Measurements from ENCODE around the gene FOXR1. TPM values are rescaled to one million over a fixed set of nuclear protein-coding genes. Genes with fewer than 3 reads are reported as not detected.
A peak's percentile ranks its signal among the peaks of the same experiment; 100 is the strongest.

The FOXR1 gene
- total and polyA plus RNA-seq, 9 donors = 1.7 TPM; not detected in 8

DNA sequence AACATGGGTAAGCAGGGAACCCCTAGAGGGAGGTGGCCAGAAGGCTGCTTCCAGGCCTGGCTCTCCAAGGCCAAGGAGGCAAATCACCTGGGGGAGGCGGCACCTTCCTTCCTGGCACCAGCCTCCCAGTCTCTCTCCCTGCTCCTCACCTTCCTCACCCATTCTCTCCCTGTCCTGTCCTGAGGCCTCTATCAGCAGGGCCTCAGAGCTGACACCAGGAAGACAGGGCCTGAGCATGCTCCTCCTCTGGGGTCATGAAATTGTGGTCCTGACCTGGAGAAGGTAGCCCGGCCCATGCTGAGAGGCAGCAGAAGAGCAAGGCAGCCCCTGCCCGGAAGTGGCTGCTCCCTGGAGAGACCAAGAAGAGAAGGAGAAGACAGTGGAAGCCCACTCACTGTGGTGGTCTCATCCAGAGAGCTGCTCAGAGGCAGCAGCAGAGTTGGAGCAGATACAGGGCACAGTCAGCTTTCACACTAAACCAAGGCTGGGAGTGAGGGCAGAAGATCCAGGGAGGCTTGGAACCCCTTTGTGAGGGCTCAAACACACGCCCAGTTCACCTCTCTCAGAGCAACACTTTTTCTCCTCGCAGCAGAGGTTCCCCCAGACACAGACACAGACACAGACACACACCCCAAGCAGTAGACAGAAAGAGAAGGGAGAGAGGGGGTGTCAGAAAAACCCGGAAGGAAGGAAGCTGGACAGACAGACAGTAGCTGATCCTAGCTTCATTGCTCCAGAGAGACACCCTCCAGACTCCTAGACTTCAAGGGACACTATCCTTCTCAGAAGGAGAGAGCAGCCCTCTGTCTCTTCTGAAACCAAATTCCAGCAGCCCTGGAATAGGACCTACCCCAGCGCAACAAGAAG lies 47.6 kb upstream of the FOXR1 start:
- intact Hi-C loops (cut with DNase I) = loop anchor here in 1 of 4 donors (2.0 kb wide), 1 partner anchor 133 kb away; the partner anchor contains the start of gene DDX6
- peak in 1 of 5 donors; percentile 44 for DNase-seq

DNA sequence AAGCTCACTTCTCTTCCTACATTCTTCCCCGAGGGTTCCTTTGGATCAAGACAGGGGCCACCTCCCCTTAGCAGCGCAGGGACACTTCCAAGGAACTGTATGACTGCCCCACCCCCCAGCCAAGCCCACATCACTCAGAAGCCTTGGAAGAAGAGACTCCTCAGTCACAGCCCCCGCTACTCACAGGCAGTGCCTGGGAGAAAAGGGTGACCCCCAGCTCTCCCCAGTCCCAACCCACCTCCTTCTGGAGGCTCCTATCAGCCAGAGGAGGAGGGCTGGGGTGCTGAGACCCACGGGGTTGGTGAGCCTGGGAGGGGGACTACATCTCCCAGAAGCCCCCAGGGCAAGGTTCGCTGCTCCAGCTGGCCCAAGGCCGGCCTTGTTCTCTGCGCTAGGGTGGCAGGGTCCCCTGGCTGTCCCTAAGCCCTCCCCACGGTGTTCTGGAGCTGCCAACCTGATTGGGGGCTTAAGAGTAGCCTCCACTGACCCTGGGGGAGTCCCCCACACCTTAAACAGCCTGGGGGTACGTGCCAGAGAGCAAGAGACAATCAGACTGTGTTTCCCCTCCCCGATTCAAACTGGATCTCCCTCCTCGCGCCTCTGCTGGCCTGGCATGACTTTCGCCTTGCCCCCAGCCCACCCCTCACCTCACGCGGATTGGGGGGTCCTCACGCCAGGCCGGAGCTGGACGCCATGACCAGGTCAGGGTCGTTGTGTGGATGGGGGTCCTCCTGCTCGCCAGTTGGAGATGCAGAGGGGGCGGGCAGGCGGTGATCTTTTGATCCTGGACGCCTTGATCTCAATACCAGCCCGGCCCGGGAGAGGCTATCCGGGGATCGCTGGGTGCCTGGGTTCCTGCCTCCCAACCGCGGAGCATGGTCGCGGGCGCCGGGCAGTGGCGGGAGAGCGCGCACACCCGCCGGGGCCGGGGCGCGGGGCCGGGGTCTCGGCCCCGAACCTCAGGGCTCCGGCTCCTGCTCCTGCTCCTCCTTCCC lies 46.7 kb upstream of the FOXR1 start:
- H3K9me3 ChIP-seq = no peaks in the 10 kb centered on the region
- H3K4me3 ChIP-seq = peak overlapping the region; percentile 99
- no peaks in the 10 kb centered on the region for H3K27me3 ChIP-seq
- 0% methylated on average over 30 to 45 of the region's 45 CpGs for WGBS, 3 donors
- peak; percentile 62 to 73 (median 67) for DNase-seq
- peak overlapping the region; percentile 79 to 89 for H3K27ac ChIP-seq
- H3K4me1 ChIP-seq (ENCODE audit: insufficient read depth) = peaks cover 15% of the 10 kb centered on the region
- TF ChIP-seq, protein P1, sequence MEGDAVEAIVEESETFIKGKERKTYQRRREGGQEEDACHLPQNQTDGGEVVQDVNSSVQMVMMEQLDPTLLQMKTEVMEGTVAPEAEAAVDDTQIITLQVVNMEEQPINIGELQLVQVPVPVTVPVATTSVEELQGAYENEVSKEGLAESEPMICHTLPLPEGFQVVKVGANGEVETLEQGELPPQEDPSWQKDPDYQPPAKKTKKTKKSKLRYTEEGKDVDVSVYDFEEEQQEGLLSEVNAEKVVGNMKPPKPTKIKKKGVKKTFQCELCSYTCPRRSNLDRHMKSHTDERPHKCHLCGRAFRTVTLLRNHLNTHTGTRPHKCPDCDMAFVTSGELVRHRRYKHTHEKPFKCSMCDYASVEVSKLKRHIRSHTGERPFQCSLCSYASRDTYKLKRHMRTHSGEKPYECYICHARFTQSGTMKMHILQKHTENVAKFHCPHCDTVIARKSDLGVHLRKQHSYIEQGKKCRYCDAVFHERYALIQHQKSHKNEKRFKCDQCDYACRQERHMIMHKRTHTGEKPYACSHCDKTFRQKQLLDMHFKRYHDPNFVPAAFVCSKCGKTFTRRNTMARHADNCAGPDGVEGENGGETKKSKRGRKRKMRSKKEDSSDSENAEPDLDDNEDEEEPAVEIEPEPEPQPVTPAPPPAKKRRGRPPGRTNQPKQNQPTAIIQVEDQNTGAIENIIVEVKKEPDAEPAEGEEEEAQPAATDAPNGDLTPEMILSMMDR (IDR thresholded peaks at IDR 0.05) = no peak
- peak; percentile 24 for TF ChIP-seq POLR2A (IDR thresholded peaks at IDR 0.05)
- no peak for TF ChIP-seq EP300 (IDR thresholded peaks at IDR 0.05)
- H3K36me3 ChIP-seq = no peaks in the 10 kb centered on the region
- intact Hi-C loops (cut with DNase I) = loop anchor here in 1 of 4 donors (2.0 kb wide), 1 partner anchor 134 kb away; the partner anchor contains the start of gene DDX6

More for the DNA sequence above, 47.6 kb upstream of the FOXR1 start:
- Histone ChIP-seq H3K4me1 (ENCODE audit: insufficient read depth) (peaks cover 17% of the 10 kb centered on the region), H3K4me3 (peak overlapping the region; percentile 99), H3K9me3 (no peaks in the 10 kb centered on the region), H3K27ac (peak overlapping the region; percentile 79 to 89), H3K27me3 (no peaks in the 10 kb centered on the region), H3K36me3 (no peaks in the 10 kb centered on the region)
- TF ChIP-seq, protein P1 (IDR thresholded peaks at IDR 0.05) = no peak
- TF ChIP-seq EP300 (IDR thresholded peaks at IDR 0.05) (no peak), POLR2A (IDR thresholded peaks at IDR 0.05) (no peak)
- WGBS, 3 donors = 2 to 4% (median 3%) methylated on average over 7 of the region's 7 CpGs

DNA sequence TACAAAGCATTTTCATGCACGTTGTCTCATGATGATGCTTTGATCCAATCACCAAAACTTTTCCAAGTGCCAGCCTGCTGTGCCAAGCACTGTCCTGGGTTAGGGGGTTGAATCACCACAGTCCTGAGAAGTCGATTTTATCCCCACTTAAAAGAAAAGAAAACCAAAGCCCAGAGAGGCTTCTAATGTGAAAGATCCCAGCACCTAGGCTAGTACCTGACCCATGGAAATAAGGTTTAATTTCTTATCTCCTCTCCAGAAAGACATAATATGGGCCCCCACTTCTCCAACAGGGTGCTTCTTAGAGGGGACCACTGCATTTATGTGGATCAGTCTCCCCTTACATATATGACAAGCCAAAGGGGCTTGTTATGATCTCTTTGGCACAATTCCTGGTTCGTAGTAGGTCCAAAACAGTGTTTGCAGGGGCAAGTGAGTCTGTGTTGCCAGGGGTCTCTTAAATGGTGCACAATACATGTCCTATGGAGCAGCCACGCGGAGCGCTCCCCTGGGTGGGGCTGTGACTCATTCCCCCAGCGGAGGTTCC lies 43.9 kb upstream of the FOXR1 start:
- H3K4me3 ChIP-seq = no peak overlapping the region
- no peak for DNase-seq
- intact Hi-C loops (cut with DNase I) = loop anchor here in 2 of 4 donors (1.0 to 2.0 kb wide), 3 partner anchors 19 to 137 kb away; partner anchors contain the start of gene DDX6 (in 1 of the 2)
- no peaks in the 10 kb centered on the region for H3K9me3 ChIP-seq
- H3K27ac ChIP-seq = peak overlapping the region; percentile 76 to 90
- H3K4me1 ChIP-seq (ENCODE audit: insufficient read depth) = peaks cover 6% of the 10 kb centered on the region
- no peaks in the 10 kb centered on the region for H3K36me3 ChIP-seq
- TF ChIP-seq POLR2A (IDR thresholded peaks at IDR 0.05) (no peak), EP300 (IDR thresholded peaks at IDR 0.05) (no peak)
- TF ChIP-seq, protein P1 (IDR thresholded peaks at IDR 0.05) = no peak
- 4 to 6% (median 4%) methylated on average over 7 of the region's 7 CpGs for WGBS, 3 donors
- H3K27me3 ChIP-seq = no peaks in the 10 kb centered on the region
